Measurements from ENCODE around the gene CELA1.

CELA1 gene

DNA sequence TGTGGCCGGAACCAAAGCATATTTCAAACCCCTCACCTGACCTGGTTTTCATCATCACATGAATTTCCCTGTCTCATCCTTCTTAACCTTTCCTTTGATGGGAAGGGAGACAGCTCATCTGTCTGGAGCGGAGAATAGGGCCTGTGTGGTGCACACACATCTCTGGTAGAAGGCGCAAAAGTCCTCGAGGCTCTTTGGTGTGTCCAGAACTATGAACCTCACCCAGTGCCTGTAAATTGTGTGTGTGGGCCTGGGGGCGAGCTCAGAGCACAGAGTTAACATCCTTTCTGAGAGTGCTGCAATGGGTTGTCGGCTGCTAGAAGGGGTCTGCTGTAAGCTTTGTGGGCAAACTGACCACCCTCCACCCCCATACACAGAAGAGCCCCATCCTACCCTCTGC lies 44.0 kb upstream of the CELA1 start:
- H3K4me3 ChIP-seq (replicated peaks; ENCODE audit: low read depth, low read length): no peak overlapping the region
- TF ChIP-seq, protein P1, sequence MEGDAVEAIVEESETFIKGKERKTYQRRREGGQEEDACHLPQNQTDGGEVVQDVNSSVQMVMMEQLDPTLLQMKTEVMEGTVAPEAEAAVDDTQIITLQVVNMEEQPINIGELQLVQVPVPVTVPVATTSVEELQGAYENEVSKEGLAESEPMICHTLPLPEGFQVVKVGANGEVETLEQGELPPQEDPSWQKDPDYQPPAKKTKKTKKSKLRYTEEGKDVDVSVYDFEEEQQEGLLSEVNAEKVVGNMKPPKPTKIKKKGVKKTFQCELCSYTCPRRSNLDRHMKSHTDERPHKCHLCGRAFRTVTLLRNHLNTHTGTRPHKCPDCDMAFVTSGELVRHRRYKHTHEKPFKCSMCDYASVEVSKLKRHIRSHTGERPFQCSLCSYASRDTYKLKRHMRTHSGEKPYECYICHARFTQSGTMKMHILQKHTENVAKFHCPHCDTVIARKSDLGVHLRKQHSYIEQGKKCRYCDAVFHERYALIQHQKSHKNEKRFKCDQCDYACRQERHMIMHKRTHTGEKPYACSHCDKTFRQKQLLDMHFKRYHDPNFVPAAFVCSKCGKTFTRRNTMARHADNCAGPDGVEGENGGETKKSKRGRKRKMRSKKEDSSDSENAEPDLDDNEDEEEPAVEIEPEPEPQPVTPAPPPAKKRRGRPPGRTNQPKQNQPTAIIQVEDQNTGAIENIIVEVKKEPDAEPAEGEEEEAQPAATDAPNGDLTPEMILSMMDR (IDR thresholded peaks at IDR 0.05; ENCODE audit: low read length, missing control alignments): no peak
- no peak for DNase-seq (ENCODE audit: low read depth)

DNA sequence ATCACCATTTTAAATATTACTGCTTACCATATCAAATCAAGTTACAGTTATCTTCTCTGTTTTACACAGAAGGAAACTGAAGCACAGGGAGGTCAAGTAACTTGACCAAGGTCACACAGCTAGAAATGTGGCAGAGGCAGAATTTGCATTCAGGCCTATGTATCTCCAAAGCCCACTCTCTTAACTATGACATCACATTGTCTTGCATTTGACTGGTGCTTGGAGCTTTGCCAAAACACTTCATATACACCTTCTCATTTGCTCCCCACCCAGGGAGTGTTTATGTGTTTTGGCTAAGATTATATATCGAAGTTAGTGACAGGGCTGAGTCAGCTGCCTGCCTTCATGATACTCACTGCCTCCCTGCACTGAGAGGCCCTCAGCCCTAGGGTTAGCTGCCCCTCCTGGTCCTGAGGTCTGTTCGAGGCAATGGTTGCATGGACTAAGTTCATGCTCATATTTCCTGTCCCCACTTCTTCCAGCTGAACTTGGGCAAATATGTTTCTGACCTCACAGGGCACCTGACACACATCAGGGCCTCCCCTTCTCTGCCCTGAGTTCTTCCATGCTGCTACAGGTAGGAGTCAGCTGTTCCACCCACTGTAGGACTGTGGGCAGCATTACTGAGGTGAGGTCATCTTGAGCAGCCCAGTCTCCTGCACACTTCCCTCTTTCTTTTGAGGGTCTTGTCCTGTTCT lies 43.0 kb upstream of the CELA1 start:
- no peak overlapping the region for H3K4me3 ChIP-seq (replicated peaks; ENCODE audit: low read depth, low read length)
- DNase-seq (ENCODE audit: low read depth): peak; percentile 25
- TF ChIP-seq, protein P1 (IDR thresholded peaks at IDR 0.05; ENCODE audit: low read length, missing control alignments): no peak

DNA sequence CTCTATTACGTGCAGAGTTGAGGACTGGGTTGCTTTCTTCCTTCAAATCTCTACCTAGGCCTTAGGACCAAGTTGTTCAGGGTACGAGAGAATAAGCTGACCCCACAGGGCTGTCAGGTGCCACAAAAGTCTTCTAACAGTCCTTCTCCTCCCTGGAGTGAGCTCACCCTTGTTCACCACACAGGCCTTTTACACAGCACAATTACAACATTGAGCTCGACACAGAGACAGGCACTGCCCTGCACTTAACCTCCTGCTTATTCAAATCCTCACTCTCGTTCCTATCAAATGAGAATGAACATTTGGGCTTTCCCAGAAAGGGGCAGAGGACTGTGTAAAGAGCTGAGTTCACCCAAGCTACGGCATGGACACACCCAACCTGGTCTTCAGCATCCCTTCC lies 42.4 kb upstream of the CELA1 start:
- TF ChIP-seq, protein P1 (IDR thresholded peaks at IDR 0.05; ENCODE audit: low read length, missing control alignments): no peak
- no peak for DNase-seq (ENCODE audit: low read depth)
- H3K4me3 ChIP-seq (replicated peaks; ENCODE audit: low read depth, low read length): no peak overlapping the region

DNA sequence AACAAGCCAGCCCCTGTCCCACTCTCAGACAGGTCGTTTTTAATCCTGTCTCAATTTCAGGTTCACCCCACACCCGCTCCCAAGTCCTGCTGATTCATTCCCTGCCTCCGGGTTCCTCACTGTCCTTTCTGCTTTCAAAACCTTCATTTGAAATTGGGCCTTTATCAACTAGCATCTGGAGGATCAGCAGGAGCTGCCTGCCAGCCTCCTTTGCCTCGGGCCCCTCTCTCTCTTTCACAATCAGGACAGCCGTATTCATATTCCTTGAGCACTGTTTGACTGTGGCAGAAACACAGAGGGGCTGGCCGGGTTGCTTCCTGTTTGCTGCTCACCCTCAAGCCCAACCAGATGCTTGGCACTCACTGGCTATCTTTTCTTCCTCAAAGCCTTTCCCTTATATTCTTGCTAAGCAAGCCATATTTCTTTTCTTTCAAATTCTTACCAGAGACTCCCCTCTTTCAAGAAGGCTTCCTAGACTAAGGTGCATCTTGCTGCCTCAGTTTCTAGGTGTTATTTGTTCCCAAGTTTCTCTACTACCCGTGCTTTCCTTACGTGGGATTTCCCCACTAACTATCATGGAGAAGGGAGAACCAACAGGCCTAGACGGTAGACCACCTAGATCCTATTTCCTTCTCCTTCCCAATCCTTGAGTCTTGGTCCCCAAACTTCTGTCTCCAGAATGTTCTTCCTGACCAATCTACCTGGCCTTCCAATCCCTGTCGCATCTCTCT lies 41.8 kb upstream of the CELA1 start:
- H3K4me3 ChIP-seq (replicated peaks; ENCODE audit: low read depth, low read length): no peak overlapping the region
- peak; percentile 65 for DNase-seq (ENCODE audit: low read depth)
- TF ChIP-seq, protein P1 (IDR thresholded peaks at IDR 0.05; ENCODE audit: low read length, missing control alignments): no peak

DNA sequence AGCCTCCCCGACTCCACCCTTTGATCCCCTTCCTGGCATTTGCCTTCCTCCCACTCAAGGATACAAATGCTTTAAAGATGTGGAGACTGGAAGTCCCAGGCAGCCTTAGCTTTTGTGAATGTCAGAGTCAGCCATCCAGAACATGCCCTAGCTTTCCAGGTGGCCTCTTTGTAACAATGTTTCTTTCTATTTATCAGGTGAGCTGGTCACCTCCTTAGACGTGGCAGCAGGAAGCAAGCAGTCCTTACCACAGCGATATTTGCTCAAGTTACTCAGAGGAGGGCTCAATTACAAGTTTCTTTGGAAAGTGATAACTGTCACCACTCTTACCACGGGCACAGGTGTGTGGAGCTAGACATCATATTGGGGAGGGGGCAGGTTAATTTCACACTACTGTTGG lies 39.9 kb upstream of the CELA1 start:
- no peak overlapping the region for H3K4me3 ChIP-seq (replicated peaks; ENCODE audit: low read depth, low read length)
- TF ChIP-seq, protein P1 (IDR thresholded peaks at IDR 0.05; ENCODE audit: low read length, missing control alignments): no peak
- no peak for DNase-seq (ENCODE audit: low read depth)

DNA sequence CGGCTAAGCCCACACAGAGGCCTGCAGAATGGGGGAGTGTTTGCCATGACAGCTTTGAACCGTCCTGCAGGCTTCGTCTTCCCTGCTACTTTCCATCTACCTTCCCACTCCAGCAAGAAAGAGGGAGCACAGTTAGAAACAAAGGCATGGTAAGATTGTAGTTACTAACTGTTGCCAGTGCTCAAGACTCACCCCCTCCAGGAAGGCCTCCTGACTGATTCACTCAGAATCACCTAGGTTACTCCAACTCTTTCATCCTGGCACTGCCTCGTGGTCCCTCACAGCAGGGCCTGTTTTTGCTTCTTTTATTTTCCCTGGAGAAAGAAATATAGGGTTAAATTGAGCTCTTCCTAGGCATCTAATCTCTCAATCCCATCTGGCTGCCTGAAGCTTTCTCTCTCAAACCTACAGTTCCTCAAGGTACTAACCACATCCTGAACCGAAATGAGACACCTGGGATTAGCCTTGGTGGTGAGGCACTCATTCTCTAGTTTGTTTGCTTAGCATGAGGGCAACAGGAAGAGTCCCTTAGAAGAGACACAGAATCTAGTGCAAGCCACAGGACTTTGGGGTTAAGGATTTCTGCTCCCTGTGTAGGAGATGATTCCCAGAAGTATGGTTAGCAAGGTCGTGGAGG lies 36.9 kb upstream of the CELA1 start:
- DNase-seq (ENCODE audit: low read depth): no peak
- H3K4me3 ChIP-seq (replicated peaks; ENCODE audit: low read depth, low read length): no peak overlapping the region
- TF ChIP-seq, protein P1 (IDR thresholded peaks at IDR 0.05; ENCODE audit: low read length, missing control alignments): no peak
